ENCODE results near the gene ATRNL1.

ATRNL1 gene

DNA sequence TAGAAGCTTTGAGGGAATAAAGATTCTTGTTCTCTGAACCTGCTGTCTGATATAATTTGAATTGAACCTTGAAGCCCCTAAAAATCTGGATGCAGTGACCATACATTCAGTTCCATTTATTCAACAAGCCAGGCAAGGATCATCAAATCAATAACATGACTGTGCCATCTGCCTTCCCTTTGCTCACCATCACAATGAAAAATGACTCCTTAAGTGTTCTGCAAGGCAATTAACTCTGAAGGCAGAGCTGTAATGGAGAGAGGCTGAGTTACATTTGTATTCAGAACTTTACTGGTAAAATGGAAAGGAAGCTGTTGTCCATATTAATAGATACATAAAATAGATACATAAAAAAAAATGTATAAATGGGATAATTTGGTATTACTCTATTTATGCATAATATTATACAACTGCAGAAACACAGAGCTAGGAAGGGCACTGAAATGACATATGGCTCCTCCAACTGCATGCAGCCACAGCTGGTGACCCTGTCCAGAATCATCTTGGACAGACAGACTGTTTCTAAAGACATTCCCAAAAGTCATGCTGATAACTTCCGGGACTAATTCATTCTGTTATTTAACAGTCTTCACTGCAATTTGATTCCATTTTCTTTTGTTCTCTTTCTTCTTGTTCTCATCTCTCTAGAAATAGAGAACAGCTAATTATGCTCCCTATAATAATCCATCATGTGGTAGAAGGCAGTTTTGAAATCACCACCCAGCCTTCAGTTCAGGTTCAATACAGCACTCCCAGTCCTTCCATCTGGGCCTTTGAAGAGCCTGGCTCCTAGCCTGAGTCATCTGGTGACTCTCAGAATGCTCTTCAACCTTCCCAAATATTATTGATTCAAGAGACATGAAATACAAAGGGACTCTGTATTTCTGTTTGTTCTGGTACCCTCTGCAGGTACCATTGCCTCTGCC, 767.3 kb downstream of the ATRNL1 start:
- DNase-seq = no peak

DNA sequence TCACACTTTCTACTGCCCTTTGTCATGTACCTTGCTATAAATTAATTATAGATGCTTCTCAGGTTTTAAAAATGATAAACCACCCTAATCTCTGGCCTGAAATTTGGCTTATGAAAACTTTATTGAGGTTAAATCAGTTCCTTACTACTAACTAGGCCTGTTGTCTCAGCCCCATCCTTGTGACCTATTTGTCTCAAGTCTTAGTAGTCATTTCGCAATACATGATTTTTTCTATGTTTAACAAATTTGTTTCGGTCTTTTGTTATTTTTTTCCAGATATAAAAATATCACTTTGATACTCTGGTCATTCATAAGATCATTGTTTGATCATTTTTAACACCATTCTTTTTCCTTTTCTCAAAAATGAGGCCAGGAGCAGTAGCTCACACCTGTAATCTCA, 768.3 kb downstream of the ATRNL1 start:
- no peak for DNase-seq

DNA sequence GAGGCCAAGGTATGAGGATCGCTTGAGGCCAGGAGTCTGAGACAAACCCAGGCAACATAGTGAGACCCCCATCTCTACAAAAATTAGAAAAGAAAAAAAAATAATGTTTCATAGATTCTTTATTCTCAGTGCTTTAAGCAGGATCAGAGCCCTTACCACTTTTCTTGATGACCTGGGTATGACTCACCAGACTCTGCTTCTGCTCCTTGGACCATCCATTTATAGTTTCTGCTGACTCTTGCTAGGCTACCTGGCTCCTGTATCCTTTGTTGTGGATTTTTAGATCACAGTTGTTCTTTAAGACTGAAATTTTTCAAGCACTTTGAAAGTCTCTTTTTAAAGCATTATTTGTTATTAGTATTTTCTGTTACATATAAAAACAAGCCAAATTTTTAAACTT, 768.7 kb downstream of the ATRNL1 start:
- DNase-seq = no peak

DNA sequence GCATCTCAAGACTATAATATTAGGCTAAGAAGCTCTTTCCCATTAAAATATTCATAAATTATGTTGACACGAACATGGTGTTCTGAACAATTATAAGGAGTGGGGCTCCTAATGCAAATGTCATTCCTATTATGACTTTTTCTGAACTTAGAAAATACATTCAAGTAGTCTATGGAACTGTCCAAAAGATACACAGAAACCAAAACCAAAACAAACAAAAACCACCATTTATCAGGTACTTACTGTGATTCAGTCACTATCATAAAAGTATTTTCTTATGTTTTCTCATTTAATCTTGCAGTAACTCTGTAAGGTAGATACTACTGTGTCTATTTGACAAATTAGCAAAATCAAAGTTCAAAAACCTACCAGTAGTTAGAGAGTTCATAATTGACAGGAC, 773.0 kb downstream of the ATRNL1 start:
- DNase-seq = no peak

DNA sequence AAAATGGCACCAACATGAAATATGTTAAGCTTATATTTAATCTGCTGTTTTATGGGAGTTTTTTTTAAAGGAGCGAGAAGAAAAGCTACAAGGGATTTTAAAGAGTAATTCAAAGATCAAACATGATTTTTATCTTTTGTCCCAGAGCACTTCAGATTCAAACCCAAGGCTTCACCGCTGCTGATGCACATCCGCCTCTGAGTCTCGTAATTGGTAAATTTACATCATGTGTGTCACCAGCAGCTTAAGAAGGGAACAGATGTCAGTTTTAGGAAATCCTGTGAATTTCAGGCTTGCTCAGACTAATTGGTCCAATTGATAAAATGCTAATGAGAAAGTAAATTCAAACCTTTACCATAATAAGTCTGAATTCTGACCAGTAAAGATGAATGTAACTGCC, 773.5 kb downstream of the ATRNL1 start:
- no peak for DNase-seq

DNA sequence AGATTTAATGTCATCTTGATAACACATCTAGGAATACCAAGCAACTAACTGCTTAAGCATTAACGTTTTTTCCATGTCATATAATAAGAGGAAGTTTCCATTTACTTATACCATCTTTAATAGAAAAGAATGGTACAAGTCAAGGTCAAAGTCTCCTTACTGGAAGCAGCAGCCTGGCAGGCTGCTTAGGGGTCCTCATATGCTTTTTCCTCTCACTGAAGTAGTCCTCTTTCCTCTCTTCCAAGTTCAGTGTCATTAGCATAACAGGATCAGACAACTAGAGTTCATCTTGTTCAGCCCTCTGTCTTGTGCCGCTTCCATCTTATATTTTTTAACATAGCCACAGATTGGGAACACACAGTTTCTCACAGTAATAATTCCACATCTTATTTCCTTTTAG, 774.1 kb downstream of the ATRNL1 start:
- DNase-seq = no peak

DNA sequence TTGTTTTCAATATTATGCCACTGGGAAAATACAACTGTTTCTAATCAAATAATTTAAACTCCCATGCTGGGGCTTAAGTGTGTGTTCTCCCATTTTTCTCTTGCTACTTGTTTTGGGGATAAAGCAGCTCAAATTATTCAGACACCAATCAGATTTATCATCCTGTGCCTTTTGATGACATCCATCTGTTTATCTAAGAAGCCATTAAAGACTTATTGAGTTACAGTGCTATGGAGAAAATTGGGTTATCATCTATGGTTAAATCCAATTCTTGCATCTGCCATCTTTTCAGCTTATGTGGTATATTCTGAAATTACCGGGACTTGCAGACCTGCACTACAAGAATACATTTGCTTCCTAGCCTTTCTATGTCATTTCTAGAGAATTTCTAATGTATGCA, 778.7 kb downstream of the ATRNL1 start:
- DNase-seq = no peak

DNA sequence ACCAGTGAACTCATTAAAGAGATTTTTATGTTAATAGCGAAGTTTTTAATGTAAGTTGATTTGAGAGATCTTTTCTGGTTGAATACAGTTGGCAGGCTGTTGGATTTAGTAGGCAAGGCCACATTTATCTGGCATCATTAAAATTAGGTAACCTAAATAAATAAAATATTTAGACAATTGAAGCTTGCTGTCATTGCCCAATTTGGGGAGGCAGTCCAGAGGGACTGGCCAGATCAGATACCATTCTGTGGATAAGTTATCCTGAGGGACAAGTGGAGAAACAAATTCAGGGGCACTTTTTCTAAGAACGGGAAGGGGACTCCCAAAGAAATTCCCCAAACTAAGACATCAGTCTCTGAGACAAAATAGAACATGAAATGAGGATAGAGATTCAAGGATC, 782.0 kb downstream of the ATRNL1 start:
- no peak for DNase-seq

DNA sequence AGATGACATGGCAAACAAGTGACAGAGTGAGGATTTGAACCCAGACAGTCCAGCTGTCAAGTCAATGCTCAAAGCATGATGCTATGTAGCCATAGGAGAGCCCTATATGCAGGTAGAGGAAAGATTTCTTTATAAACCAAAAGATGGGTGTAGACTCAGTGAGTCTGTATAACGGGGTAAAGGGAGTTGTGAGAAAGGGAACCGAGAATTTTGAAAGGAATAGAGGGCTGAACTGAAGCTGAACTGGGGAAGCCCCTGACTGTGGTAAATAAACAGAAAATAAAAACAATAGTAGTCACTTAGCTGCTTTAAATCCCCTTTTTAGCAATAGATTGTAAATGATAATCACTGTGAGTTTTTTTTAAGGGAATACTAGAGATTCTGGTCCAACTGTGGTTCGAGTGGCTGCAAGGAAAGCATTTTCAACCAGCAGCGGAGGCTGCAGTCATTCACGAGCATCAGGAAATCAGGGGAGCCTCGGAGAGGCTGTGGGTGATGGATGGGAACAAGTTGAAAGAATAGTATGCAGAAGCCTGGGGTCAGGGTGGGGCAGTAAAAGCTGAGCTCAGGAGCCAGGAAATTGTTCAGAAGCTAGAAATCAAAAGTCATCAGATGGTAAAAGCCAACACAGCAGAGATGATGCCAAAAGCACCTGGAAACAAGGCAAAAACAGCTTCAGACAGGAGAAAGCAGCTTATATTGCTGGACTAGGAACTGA, 786.4 kb downstream of the ATRNL1 start:
- no peak for DNase-seq

DNA sequence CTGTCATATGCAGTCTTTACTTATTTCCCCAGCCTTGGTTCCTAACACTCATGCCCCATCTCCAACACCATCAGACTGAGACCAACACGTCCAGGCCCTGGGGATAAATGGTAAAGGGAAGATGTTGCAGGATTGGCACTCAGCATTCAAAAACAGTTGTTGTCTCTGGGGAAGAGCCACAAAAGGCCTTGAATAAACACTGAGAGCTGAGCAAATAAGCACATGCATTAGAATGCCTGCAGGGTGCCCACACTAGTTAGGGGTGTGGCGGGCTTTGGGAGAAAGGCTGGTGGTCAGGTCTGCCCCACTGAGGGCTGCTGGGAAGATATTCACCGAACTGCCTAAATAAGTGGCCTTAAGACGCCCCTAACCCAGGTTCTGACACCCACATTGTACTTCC, 788.9 kb downstream of the ATRNL1 start:
- DNase-seq = no peak

DNA sequence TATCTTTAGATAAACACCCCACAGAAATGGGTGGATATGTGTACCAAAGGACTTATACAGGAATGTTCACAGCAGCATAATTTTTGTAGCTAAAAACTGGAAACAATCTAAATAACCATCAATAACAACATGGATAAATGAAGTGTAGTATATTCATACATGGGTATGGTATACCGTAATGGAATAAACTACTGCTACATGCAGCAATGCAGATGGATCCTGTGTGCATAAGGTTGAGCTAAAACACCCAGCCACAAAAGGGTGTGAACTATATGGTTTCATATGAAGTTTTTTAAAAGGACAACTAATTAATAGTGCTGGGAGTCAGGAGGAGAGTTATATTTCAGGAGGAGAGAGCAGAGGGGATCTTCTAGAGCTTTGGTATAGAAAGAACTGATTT, 790.2 kb downstream of the ATRNL1 start:
- DNase-seq = no peak

DNA sequence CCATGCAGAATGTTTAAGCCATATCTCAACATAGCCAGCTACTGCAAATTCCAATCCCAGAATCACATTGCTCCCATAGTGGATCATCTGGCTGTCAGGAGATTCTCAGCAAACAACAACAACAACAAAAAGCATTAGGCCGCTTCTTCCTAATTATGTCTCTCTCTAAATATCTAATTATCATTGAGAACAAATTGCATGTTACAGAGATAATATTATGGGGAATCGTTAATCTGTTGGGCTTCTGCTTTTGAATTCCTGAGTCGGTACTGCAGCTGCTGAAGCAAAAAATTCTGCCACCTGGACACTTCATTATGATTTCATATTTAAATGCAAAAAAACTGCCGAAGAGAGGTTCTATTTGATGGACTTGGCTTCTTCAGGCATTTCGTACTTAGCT, 791.2 kb downstream of the ATRNL1 start:
- DNase-seq = no peak

DNA sequence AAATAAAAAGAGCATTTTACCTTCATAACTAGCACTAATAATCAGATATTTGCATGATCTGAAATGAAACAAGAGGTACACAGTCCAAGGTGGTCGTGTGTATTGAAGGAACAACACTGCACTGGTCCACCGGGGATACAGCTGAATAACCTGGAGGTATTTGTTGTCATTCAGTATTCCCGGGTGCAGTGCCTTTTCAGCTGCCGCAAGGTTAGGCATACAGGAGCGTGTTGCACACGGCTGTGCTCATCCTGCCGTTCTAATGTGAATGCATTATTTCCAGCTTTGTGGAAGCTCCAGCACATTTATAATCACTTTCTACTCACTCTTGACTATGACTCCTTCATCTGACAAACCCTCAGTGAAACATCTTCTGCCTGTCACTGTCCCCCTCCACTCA, 802.0 kb downstream of the ATRNL1 start:
- DNase-seq = no peak

DNA sequence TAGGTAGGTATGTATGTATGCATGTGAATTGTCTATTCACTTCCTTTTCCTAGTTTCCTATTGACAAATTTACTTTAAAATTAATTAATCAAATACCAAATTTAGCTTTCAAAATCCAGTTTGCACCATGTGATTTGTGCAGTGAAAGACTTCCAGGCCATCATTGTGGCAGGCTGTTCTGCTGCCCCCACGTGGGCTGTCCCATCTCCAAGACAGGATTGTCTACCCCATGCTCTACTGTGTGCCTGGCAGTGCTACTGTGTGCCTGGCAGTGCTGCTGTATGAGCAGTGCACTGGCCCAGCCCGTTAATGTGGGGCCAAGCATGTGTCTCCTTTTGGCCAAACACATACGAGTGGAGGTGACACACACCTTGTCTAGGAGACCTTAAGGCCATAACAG, 805.1 kb downstream of the ATRNL1 start:
- no peak for DNase-seq

DNA sequence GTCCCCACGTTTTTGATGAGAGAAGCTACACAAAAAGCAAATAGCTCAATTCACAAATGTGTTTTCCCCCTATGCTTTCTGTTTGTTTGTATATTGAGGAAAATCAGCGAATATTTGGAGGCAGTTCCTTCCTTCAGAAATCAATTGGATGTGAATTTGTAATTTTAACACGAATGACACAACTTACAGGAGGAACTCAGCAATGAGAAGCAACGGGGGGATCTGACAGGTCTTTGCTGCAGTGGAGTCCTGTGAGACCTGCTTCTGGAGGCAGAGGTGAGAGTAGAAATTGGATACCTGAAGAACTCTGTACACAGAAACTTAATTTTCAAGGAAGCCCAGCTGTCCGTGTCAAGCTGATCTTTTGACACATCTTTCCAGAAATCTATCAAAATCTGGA, 809.4 kb downstream of the ATRNL1 start:
- DNase-seq = no peak

DNA sequence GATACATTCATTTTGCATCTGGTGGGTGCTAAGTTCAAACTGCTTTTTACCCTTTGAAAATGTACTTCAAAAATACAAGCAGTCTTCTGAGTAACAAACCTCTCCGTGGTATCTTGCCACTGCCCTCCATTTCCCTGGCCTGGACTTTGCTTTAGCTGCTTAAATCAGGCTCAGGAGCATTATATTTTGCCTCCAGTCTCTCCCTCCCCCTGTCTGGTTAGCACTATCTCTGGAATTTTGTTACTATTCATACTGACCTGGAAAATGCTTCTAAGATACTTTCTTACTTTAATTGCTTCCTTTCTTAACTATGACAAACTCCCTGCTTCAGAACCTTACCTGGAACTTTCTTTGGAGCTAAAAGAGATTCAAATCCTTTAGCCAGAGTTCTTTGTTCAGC, 810.0 kb downstream of the ATRNL1 start:
- DNase-seq = no peak

DNA sequence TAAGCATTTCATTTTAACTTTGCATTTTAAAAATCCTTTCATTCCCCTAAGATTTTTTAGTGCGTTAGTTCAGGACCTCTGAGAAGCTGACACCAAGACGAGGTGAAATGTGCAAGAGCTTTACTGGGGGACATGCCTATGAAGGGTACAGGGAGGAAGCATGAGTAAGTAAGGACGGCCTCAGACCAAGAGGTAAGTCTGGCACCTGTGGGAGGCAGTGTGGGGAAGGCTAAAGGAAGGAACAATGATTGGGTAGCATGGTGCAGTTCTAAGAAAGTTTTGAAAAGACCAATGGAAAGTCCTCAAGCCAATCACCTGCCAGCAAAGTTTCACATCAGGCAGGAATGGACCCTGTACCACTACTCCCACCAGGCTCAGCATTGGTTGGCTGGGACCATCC, 810.7 kb downstream of the ATRNL1 start:
- no peak for DNase-seq

DNA sequence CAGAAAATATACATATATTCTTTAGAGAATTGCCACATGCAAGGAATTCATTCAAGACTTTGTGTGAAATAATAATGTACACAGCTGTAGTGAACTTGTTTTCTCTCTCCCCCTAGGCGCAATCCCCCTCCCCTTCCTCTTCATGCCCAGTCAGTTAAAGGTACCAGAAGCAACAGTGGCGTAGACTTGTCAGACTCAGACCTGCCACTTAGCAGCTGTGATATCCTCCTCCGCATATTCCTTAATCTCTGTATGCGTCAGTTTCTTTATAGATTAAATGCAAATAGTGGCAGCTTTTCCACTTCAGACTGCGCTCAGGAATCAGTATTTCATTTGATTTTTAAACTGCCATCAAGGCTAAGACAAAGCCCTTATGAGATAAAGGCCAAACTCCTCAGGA, 815.9 kb downstream of the ATRNL1 start:
- no peak for DNase-seq

DNA sequence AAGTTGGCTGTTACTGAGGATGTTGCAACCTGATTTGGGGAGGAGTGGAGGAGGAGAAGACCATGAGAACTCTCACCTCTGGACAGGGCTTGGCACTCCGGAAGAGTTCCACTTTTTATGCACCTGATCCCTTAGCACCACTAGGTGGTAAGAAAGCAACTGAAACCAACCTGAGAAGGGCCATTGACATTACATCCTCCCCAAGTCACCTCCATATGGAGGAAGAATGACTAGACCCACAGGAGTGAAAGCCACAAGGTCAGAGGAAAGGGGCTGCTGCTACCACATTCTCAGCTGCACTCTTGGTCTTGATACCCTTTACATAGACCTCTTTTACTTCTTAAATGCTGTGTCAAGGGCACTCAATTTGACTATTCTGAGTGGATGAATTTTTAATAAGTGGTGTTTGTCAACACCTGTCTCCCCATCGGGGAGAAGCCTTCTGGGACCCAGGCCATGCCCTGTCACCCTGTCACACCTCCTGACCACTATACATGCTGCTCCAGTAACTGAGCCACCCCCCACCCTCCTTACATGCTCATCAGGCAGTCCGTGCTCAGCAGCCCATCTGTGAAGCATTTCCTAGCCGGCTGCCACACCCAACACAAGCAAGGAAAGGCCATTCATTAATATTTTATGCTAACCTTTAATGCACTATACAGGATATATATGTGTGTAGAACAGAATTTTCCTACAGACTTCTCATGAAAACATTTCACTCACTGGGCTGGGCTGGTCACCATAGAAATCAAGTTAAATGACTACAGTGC, 817.0 kb downstream of the ATRNL1 start:
- no peak for DNase-seq

DNA sequence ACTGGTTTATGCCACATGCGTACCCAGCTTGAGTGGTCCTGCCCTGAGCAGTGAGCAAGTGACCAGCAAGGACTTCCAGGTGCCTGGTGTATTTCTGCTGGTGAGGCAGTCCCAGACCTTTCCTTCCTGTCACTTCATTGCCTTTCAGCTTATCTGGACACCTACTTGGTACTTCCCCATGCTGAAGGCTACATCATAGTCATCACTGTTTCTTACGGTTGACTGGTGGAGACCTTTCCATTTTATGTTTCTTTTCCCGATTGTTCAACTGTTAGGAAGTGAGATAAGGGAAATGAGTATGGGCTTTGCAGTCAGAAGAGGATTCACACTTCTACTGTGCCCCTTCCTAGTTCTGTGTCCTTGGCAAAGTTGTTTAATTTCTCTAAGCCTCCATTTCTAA, 821.3 kb downstream of the ATRNL1 start:
- DNase-seq = no peak

DNA sequence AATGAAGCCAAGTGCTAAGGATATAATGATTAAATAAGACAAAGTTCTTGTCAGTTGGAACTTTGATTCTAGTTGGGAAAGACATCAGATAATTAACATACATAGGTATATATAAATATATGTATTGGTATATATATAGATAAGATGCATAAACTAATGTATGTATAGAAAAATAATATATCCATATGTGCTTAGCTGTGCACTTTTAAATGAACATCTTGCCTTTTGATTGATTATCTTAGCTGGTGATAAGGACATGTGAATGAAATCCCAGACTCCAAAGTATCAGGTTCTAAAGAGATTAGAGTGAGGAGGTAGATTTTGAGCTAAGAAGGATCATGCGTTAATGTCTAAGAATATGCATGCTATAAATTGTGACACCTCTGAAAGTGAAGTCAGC, 822.3 kb downstream of the ATRNL1 start:
- no peak for DNase-seq

DNA sequence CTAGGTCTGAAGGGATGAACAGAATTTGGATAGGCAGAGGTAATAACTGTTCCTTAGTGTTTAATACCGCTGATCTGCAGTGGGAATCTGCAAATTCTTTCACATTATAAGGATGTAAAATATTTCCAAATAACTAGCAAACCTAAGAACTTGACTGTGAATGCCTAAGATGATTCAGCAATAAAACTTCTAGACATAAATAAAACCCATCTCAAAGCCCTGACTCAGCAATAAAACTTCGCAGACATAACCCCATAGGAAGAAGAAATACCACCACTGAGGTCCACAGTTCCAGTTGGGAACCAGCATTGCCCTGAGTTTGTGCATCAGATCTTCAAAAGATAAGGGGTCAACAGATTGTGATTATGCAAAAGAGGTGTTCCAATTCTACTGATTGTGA, 825.6 kb downstream of the ATRNL1 start:
- DNase-seq = no peak

DNA sequence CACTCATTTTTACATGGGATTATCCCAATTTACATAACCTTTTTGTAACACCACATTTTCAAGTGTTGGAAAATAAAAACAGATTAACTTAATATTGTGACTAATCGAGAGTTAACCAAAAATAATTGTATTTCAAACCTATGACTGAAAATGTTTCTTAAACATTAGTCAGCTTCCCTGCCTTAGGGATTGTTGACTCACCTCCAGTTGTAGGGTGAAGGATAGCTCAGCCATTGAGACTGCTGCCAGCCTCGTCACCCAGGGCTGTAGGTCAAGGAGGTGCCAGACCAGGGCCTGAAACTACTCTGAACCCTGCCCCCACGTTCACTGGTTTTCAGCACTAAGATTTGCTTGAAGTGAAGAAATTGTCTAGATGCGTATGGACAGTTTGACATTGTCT, 828.6 kb downstream of the ATRNL1 start:
- no peak for DNase-seq

DNA sequence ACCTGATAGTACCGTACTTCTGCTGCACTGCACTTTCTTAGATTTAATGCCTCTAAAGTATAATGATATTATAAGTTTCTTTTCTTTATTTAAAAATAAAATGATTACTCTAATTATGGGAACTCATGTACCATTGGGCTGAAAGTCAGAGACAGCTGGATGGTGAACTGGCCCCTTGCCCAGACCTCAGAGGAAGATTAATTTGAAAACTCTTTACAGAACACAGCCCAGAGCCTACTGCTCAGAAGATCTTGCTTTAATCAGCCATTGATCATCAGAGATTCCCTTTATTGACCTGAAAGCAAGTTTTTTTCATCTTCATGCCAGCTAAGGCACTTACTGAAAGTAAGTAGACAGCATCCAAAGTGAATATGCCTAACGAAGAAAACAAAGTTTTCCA, 838.1 kb downstream of the ATRNL1 start:
- no peak for DNase-seq

Measured in stimulated activated CD4-positive, alpha-beta T cell treated with anti-CD3 and anti-CD28 coated beads, Interleukin-4, amount 100 ng/mL, for 4 hours (primary cell).